Mesothelial cell of epicardium (in vitro differentiated cells): ENCODE data around the gene ZDHHC24. TPM values are rescaled to one million over a fixed set of nuclear protein-coding genes. Genes with fewer than 3 reads are reported as not detected.

Experiments used
- DNase-seq, 2 experiments: peaks; one replicate each; pipeline ENCODE4 v3.0.0; 2021; ENCODE audit warnings: low spot score in 2 of 2; ENCODE audit not compliant: unreplicated experiment in 2 of 2
- H3K27ac Mint-ChIP-seq: 2 replicates; pipeline ENCODE4 v1.8.0; 2021; ENCODE audit warnings: mixed read lengths
- H3K27me3 Mint-ChIP-seq: 2 replicates; pipeline ENCODE4 v1.8.0; 2021; ENCODE audit warnings: low read depth, mixed read lengths
- H3K36me3 Mint-ChIP-seq: 2 replicates; pipeline ENCODE4 v1.8.0; 2021; ENCODE audit warnings: mixed read lengths
- H3K4me1 Mint-ChIP-seq: 2 replicates; pipeline ENCODE4 v1.8.0; 2021; ENCODE audit warnings: mixed read lengths
- H3K4me3 Mint-ChIP-seq: 2 replicates; pipeline ENCODE4 v1.8.0; 2021; ENCODE audit warnings: mild to moderate bottlenecking, moderate library complexity, mixed read lengths
- H3K9me3 Mint-ChIP-seq: 2 replicates; pipeline ENCODE4 v1.8.0; 2021; ENCODE audit warnings: mixed read lengths
- total RNA-seq: library from RNA; stranded (reverse); gene quantifications from 3 replicates; pipeline ENCODE4 v1.2.1, GENCODE V29; 2021
- TF ChIP-seq, protein P1 (sequence below): fragments of 200-600 bp; sonication (generic); IDR thresholded peaks from one replicate; pipeline ENCODE4 v1.5.0; 2021; ENCODE audit warnings: antibody characterized with exemption; ENCODE audit not compliant: unreplicated experiment

The ZDHHC24 gene
- total RNA-seq, 1 donor from 2014 or later = 13.7 TPM

DNA sequence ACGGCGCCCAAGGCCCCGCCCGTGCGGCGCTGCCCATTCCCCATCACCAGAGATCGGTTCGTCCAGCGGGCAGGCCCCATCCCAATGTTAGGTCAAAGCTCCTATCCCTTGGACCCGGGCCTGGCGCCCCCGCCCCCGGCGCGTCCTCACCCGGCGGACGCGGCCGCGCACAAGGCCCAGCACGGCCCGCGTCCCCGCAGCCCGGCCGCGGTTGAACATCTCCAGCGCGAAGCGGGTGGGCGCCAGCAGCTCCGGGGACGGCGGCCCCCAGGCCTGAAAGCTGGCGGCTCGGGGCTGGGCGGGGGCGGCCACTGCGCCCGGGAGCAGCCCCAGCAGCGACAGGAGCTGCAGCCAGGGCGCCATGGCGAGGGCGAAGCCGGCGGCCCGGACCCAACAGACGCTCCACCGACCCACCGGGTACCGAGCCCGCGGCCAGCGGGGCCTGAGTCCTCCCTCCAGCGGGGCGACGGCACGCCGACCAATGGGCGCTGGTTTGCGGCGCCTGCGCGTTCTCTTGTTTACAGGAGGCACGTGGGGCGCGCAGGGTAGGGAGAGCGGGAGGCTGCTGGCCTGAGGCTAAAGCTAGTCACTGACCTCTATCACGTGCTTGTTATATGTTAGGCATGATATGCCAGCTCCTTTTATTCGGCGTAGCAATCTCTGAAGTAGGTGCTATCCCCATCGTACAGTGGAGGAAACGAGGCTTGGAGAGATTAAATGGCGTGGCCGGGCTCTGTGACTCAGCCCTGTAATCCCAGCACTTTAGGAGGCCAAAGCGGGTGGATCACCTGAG is 22.5 kb upstream of the ZDHHC24 start, which contains the start of gene CTSF:
Gene CTSF, minus strand, starts transcription at position 483 of the 793 bp plus-strand sequence. Its CDS starts 120 bp downstream, at position 363.
- DNase-seq = no peak
- Mint-ChIP-seq H3K4me3 (no peak within 1 kb of the TSS), H3K27ac (no peak within 1 kb of the TSS), H3K27me3 (no peaks in the 10 kb centered on the region), H3K4me1 (peaks cover 11% of the 10 kb centered on the region), H3K9me3 (no peaks in the 10 kb centered on the region), H3K36me3 (no peaks in the 10 kb centered on the region)
- TF ChIP-seq, protein P1, sequence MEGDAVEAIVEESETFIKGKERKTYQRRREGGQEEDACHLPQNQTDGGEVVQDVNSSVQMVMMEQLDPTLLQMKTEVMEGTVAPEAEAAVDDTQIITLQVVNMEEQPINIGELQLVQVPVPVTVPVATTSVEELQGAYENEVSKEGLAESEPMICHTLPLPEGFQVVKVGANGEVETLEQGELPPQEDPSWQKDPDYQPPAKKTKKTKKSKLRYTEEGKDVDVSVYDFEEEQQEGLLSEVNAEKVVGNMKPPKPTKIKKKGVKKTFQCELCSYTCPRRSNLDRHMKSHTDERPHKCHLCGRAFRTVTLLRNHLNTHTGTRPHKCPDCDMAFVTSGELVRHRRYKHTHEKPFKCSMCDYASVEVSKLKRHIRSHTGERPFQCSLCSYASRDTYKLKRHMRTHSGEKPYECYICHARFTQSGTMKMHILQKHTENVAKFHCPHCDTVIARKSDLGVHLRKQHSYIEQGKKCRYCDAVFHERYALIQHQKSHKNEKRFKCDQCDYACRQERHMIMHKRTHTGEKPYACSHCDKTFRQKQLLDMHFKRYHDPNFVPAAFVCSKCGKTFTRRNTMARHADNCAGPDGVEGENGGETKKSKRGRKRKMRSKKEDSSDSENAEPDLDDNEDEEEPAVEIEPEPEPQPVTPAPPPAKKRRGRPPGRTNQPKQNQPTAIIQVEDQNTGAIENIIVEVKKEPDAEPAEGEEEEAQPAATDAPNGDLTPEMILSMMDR = no peak

DNA sequence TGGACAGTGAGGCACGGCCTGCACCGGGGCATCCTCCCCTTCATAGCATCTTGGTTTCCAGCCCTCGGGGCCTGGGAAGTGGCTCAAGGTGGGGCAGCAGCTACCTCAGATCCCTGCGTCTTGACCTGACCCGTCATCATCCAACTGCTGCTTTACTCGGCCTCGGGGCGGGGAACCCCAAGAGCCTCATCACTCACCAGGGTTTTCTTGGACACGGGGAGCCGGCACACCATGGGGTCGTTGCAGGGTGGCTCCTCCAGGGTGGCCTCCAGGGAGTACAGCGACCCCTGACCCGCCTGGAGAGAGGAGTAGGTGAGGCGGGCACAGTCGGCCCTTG is 21.9 kb upstream of the ZDHHC24 start:
- Mint-ChIP-seq H3K27ac (no peak overlapping the region), H3K9me3 (no peaks in the 10 kb centered on the region), H3K4me1 (peaks cover 11% of the 10 kb centered on the region), H3K4me3 (no peak overlapping the region), H3K27me3 (no peaks in the 10 kb centered on the region), H3K36me3 (no peaks in the 10 kb centered on the region)
- TF ChIP-seq, protein P1 = no peak
- no peak for DNase-seq

DNA sequence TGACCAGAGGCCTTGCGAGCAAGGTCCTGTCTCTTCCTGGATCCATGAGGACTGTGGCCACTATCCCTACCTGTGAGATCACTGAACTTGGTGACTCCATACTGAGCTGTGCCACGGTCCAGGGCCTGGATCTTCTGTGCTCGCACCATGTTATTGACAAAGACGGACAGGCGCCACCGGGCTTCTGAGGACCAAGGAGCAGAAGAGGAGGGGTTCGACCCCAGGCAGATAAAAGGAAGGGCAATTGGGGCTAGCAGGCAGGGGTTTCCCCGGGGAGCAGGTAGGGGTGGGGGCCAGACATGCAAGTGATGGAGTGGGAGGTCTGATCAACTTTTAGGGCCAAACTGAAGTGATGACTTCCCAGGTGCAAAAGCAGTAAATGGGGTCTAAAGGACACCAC is 20.4 kb upstream of the ZDHHC24 start:
- H3K27me3 Mint-ChIP-seq = no peaks in the 10 kb centered on the region
- no peak for DNase-seq
- no peak overlapping the region for H3K4me3 Mint-ChIP-seq
- TF ChIP-seq, protein P1 = no peak
- H3K9me3 Mint-ChIP-seq = no peaks in the 10 kb centered on the region
- peaks cover 11% of the 10 kb centered on the region for H3K4me1 Mint-ChIP-seq
- no peaks in the 10 kb centered on the region for H3K36me3 Mint-ChIP-seq
- H3K27ac Mint-ChIP-seq = no peak overlapping the region

DNA sequence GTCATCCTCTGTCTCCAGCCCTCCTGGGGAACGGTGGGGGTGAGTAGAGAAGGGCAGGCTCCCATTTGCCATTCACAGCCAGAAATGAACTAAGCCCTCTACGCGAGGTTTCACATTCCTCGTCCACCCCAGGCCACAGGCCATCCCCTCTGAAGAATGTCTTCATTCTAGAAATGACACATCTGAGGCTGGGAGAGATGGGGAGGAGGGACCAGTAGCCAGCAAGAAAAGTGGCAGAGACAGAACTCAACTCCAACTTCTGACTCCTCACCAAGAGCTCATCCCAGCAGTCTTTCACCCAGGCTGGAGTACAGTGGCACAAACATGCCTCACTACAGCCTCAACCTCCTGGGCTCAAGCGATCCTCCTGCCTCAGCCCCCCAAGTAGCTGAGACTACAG is 19.1 kb upstream of the ZDHHC24 start:
- no peaks in the 10 kb centered on the region for H3K36me3 Mint-ChIP-seq

DNA sequence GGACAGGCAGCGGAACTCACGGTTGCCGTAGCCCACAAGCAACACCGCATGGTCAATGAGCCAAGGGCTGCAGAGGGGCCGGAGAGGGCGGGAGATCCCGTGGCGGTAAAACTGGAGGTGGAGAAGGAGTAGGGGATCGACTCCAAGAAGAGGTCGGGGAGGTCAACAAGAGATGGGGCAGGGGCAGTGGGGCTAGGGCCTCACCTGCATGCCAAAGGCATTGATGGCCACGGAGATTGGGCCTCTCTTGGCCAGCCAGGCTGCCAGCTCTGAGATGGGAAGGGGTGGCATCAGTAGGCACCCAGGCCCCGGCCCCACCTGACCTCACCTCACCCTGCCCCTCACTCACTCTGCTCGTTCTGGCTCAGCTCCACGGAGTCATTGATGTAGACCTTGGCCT is 18.7 kb upstream of the ZDHHC24 start:
- Mint-ChIP-seq H3K4me1 (no peaks in the 10 kb centered on the region), H3K27me3 (no peaks in the 10 kb centered on the region), H3K9me3 (no peaks in the 10 kb centered on the region), H3K27ac (no peak overlapping the region), H3K4me3 (no peak overlapping the region), H3K36me3 (no peaks in the 10 kb centered on the region)
- DNase-seq = no peak
- TF ChIP-seq, protein P1 = no peak

More for the DNA sequence above, 19.1 kb upstream of the ZDHHC24 start:
- Mint-ChIP-seq H3K27me3 (no peaks in the 10 kb centered on the region), H3K4me3 (no peak overlapping the region), H3K4me1 (peaks cover 2% of the 10 kb centered on the region), H3K9me3 (no peaks in the 10 kb centered on the region), H3K27ac (no peak overlapping the region)
- no peak for DNase-seq
- TF ChIP-seq, protein P1 = no peak
